H9 (cell line): ENCODE results near the gene KRTAP2-3. TPM values are rescaled to one million over a fixed set of nuclear protein-coding genes. Genes with fewer than 3 reads are reported as not detected.

ENCODE experiments used
- DNase-seq: peaks from one replicate; pipeline ENCODE4 v3.0.0-alpha.2; 2017
- H2AFZ ChIP-seq: one replicate; pipeline ENCODE4 v1.6.1; 2013; ENCODE audit warnings: mild to moderate bottlenecking, low read length, control low read depth, moderate library complexity
- H2AK5ac ChIP-seq: 2 replicates; pipeline ENCODE4 v1.6.1; 2013; ENCODE audit warnings: low read length, control low read depth, mixed read lengths; ENCODE audit not compliant: insufficient read length
- H2BK120ac ChIP-seq: one replicate; pipeline ENCODE4 v1.6.1; 2013; ENCODE audit warnings: low read depth, mild to moderate bottlenecking, low read length, control low read depth, inconsistent platforms; ENCODE audit not compliant: poor library complexity, severe bottlenecking
- H2BK12ac ChIP-seq: 2 replicates; pipeline ENCODE4 v1.6.1; 2013; ENCODE audit warnings: low read length, control low read depth, mixed read lengths, low read depth; ENCODE audit not compliant: insufficient read length
- H2BK15ac ChIP-seq: 2 replicates; pipeline ENCODE4 v1.6.1; 2013; ENCODE audit warnings: low read depth, low read length, control low read depth
- H2BK20ac ChIP-seq: one replicate; pipeline ENCODE4 v1.6.1; 2013; ENCODE audit warnings: low read depth, mild to moderate bottlenecking, low read length, control low read depth, inconsistent platforms; ENCODE audit not compliant: poor library complexity, severe bottlenecking
- H2BK5ac ChIP-seq: 2 replicates; pipeline ENCODE4 v1.6.1; 2013; ENCODE audit warnings: low read length, control low read depth, mixed read lengths; ENCODE audit not compliant: insufficient read length
- H3K14ac ChIP-seq: 2 replicates; pipeline ENCODE4 v1.6.1; 2013; ENCODE audit warnings: low read length, control low read depth; ENCODE audit not compliant: insufficient read depth
- H3K18ac ChIP-seq: 2 replicates; pipeline ENCODE4 v1.6.1; 2013; ENCODE audit warnings: low read depth, mild to moderate bottlenecking, mixed read lengths, low read length, control low read depth; ENCODE audit not compliant: insufficient read length
- H3K23ac ChIP-seq: 2 replicates; pipeline ENCODE4 v1.6.1; 2013; ENCODE audit warnings: low read length, control low read depth, mixed read lengths, low read depth; ENCODE audit not compliant: insufficient read length
- H3K23me2 ChIP-seq: 2 replicates; pipeline ENCODE4 v1.6.1; 2013; ENCODE audit warnings: low read depth, mild to moderate bottlenecking, mixed read lengths, low read length, control low read depth; ENCODE audit not compliant: insufficient read length, poor library complexity, severe bottlenecking
- H3K27ac ChIP-seq: 2 replicates; pipeline ENCODE4 v1.5.1; 2013; ENCODE audit warnings: low read length, control low read depth, mixed read lengths, low read depth; ENCODE audit not compliant: insufficient read length
- H3K27me3 ChIP-seq: 2 replicates; pipeline ENCODE4 v1.6.1; 2013; ENCODE audit warnings: low read length, control low read depth, inconsistent platforms; ENCODE audit not compliant: insufficient read depth
- H3K4ac ChIP-seq: 2 replicates; pipeline ENCODE4 v1.6.1; 2013; ENCODE audit warnings: low read depth, mild to moderate bottlenecking, control low read depth, inconsistent platforms, low read length, moderate library complexity
- H3K4me1 ChIP-seq: 2 replicates; pipeline ENCODE4 v1.6.1; 2013; ENCODE audit warnings: low read length, control low read depth, inconsistent platforms; ENCODE audit not compliant: insufficient read depth
- H3K4me2 ChIP-seq: 2 replicates; pipeline ENCODE4 v1.6.1; 2013; ENCODE audit warnings: low read length, control low read depth, mixed read lengths; ENCODE audit not compliant: insufficient read length, insufficient read depth
- H3K56ac ChIP-seq: 2 replicates; pipeline ENCODE4 v1.6.1; 2013; ENCODE audit warnings: low read depth, mild to moderate bottlenecking, mixed read lengths, low read length, control low read depth; ENCODE audit not compliant: insufficient read length
- H3K79me1 ChIP-seq: 2 replicates; pipeline ENCODE4 v1.6.1; 2013; ENCODE audit warnings: low read depth, mild to moderate bottlenecking, moderate library complexity, low read length, control low read depth, inconsistent platforms; ENCODE audit not compliant: insufficient read depth, poor library complexity, severe bottlenecking
- H3K79me2 ChIP-seq: 2 replicates; pipeline ENCODE4 v1.6.1; 2013; ENCODE audit warnings: low read length, control low read depth, inconsistent platforms; ENCODE audit not compliant: insufficient read depth
- H3K9ac ChIP-seq: 2 replicates; pipeline ENCODE4 v1.6.1; 2013; ENCODE audit warnings: low read length, control low read depth, mixed read lengths; ENCODE audit not compliant: insufficient read length; ENCODE audit errors: extremely low read depth
- H3K9me3 ChIP-seq: one replicate; pipeline ENCODE4 v1.6.1; 2013; ENCODE audit warnings: low read depth, low read length, inconsistent platforms; ENCODE audit not compliant: control insufficient read depth
- H3T11ph ChIP-seq: one replicate; pipeline ENCODE4 v1.6.1; 2013; ENCODE audit warnings: mild to moderate bottlenecking, low read length, control low read depth, inconsistent platforms
- H4K20me1 ChIP-seq: one replicate; pipeline ENCODE4 v1.6.1; 2013; ENCODE audit not compliant: control insufficient read depth, insufficient read length, insufficient read depth
- H4K5ac ChIP-seq: 2 replicates; pipeline ENCODE4 v1.6.1; 2013; ENCODE audit warnings: low read depth, mild to moderate bottlenecking, mixed read lengths, low read length, control low read depth; ENCODE audit not compliant: insufficient read length
- H4K8ac ChIP-seq: replicated peaks from 2 replicates; pipeline ENCODE4 v1.6.1; 2013; ENCODE audit warnings: low read length, control low read depth, mixed read lengths, low read depth; ENCODE audit not compliant: insufficient read length
- H4K91ac ChIP-seq: 2 replicates; pipeline ENCODE4 v1.6.1; 2013; ENCODE audit warnings: low read depth, mild to moderate bottlenecking, moderate library complexity, mixed read lengths, low read length, control low read depth; ENCODE audit not compliant: insufficient read length
- H3K27ac Mint-ChIP-seq, 3 experiments: 2 replicates in 2 of 3; 3 replicates in 1 of 3; pipeline ENCODE4 v1.8.0; 2020 to 2021; ENCODE audit warnings: mixed read lengths in 3 of 3, mild to moderate bottlenecking in 1 of 3, moderate library complexity in 1 of 3
- H3K27me3 Mint-ChIP-seq: 2 replicates; pipeline ENCODE4 v1.8.0; 2021; ENCODE audit warnings: low read depth, mild to moderate bottlenecking, moderate library complexity, mixed read lengths
- H3K36me3 Mint-ChIP-seq, 3 experiments: 2 replicates in 2 of 3; 3 replicates in 1 of 3; pipeline ENCODE4 v1.8.0; 2020 to 2021; ENCODE audit warnings: low read depth in 3 of 3, mixed read lengths in 3 of 3; ENCODE audit not compliant: insufficient read depth in 1 of 3
- H3K4me1 Mint-ChIP-seq, 2 experiments: 2 replicates each; pipeline ENCODE4 v1.8.0; 2020; ENCODE audit warnings: mixed read lengths in 2 of 2
- H3K4me3 Mint-ChIP-seq, 2 experiments: 2 replicates in 1 of 2; 3 replicates in 1 of 2; pipeline ENCODE4 v1.8.0; 2020 to 2021; ENCODE audit warnings: mild to moderate bottlenecking in 2 of 2, mixed read lengths in 2 of 2, moderate library complexity in 1 of 2
- H3K9me3 Mint-ChIP-seq, 2 experiments: 2 replicates in 1 of 2; 3 replicates in 1 of 2; pipeline ENCODE4 v1.8.0; 2020; ENCODE audit warnings: mild to moderate bottlenecking in 2 of 2, mixed read lengths in 2 of 2, moderate library complexity in 1 of 2
- WGBS: extraction: QIAGEN DNeasy Blood & Tissue Kit; methylation state at CpG from one replicate; pipeline ENCODE4 v1.1.7; 2013; ENCODE audit warnings: missing lambda C conversion rate, low lambda C conversion rate, mixed read lengths; ENCODE audit not compliant: insufficient read length; ENCODE audit errors: extremely low coverage; 5-methylcytosine and 5-hydroxymethylcytosine counted together
- total RNA-seq: library from RNA; stranded (reverse); gene quantifications from 2 replicates; pipeline ENCODE4 v1.2.1, GENCODE V29; 2021
- TF ChIP-seq, protein P1 (sequence below): fragments of 200-600 bp; sonication (generic); conservative IDR thresholded peaks from 3 replicates; pipeline ENCODE4 v1.8.0; 2021; ENCODE audit warnings: antibody characterized with exemption, mild to moderate bottlenecking

Gene KRTAP2-3
- total RNA-seq, 1 experiment from 2014 or later, result not detected

DNA sequence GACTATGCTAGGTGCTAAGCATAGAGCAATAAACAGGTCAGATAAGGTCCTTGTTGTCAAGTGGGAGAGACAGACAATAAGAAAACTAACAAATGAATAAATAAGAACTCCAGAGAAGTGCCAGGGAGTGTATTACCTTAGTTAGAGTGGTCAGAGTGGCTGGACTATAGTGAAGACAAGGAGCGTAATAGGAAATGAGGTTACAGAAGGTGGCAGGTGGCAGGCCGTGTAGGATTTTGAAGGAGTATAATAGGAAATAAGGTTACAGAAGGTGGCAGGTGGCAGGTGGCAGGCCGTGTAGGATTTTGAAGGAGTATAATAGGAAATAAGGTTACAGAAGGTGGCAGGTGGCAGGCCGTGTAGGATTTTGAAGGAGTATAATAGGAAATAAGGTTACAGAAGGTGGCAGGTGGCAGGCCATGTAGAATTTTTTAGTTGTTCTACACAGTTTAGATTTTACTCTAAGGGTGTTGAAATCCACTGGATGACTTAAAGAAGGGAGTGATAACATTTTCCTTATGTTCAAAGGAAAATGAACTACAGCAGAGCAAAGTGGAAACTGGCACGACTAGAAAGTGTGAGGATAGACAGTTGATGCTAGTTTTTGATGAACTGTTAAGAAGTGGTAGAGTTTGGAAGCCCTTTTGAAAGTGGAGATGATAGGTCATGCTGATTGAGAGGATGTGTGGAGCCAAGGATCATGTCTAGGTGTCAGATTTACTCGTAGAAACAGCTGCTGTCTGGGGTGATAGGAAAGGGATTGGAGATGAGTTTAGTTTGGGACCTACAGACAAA lies 47.4 kb downstream of the KRTAP2-3 start:
- Histone ChIP-seq H3K4ac (no peak overlapping the region), H3K9ac (no peak overlapping the region), H3K9me3 (no peaks in the 10 kb centered on the region), H3K56ac (no peak overlapping the region), H4K8ac (no peak overlapping the region), H4K20me1 (no peaks in the 10 kb centered on the region), H2BK5ac (no peak overlapping the region), H3T11ph (no peak overlapping the region), H3K23ac (no peak overlapping the region), H2BK12ac (no peak overlapping the region), H2AFZ (no peak overlapping the region), H3K27me3 (no peaks in the 10 kb centered on the region), H2BK120ac (no peak overlapping the region), H3K23me2 (no peaks in the 10 kb centered on the region), H4K91ac (no peak overlapping the region), H2BK20ac (no peak overlapping the region), H3K27ac (no peak overlapping the region), H3K79me2 (no peaks in the 10 kb centered on the region), H2BK15ac (no peak overlapping the region), H3K4me1 (no peaks in the 10 kb centered on the region; the same call in 1 of the 2 replicates), H2AK5ac (no peak overlapping the region), H3K79me1 (no peaks in the 10 kb centered on the region), H3K4me2 (no peak overlapping the region), H4K5ac (no peak overlapping the region), H3K14ac (no peak overlapping the region), H3K18ac (no peak overlapping the region)
- H3K36me3 Mint-ChIP-seq, result no peaks in the 10 kb centered on the region
- WGBS, result no CpG with 5 or more reads among the region's 6 CpGs
- no peaks in the 10 kb centered on the region for H3K9me3 Mint-ChIP-seq
- no peak for DNase-seq
- H3K4me3 Mint-ChIP-seq, result no peak overlapping the region
- H3K27ac Mint-ChIP-seq, result no peak overlapping the region
- TF ChIP-seq, protein P1, sequence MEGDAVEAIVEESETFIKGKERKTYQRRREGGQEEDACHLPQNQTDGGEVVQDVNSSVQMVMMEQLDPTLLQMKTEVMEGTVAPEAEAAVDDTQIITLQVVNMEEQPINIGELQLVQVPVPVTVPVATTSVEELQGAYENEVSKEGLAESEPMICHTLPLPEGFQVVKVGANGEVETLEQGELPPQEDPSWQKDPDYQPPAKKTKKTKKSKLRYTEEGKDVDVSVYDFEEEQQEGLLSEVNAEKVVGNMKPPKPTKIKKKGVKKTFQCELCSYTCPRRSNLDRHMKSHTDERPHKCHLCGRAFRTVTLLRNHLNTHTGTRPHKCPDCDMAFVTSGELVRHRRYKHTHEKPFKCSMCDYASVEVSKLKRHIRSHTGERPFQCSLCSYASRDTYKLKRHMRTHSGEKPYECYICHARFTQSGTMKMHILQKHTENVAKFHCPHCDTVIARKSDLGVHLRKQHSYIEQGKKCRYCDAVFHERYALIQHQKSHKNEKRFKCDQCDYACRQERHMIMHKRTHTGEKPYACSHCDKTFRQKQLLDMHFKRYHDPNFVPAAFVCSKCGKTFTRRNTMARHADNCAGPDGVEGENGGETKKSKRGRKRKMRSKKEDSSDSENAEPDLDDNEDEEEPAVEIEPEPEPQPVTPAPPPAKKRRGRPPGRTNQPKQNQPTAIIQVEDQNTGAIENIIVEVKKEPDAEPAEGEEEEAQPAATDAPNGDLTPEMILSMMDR, result no peak
- H3K27me3 Mint-ChIP-seq, result no peaks in the 10 kb centered on the region
- peaks cover 17 to 19% of the 10 kb centered on the region in 2 experiments for H3K4me1 Mint-ChIP-seq
